ENCODE measurements around the gene MAP3K12. TPM values are rescaled to one million over a fixed set of nuclear protein-coding genes. Genes with fewer than 3 reads are reported as not detected.
A peak's percentile ranks its signal among the peaks of the same experiment; 100 is the strongest.

Gene MAP3K12
- total and polyA plus RNA-seq, 2 of the 8 experiments (the other 6 are each of a cell fraction or from before 2014, with no cell fraction given) = 23.4 to 42.7 TPM

DNA sequence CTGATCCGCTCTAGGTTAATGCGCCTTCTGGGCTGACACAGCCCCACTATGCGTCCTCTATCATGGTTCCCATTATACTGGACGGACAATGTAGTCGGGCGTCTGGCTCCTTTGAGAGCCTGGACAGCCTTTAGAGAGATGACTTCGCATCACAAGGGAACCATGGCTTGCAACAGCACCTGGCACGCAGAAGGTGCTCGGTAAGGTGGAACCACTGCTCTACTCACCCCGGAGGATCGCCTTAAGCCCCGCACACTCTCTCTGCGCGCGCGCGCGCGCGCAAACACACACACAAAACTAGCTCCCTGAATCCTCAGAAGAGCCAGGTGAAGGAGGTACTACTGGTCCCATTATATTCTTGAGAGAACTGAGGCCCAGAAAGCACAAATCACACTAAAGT is 7.1 kb downstream of the MAP3K12 start:
- Histone ChIP-seq H3K18ac (ENCODE audit: extremely low read depth, low read length) (peak overlapping the region; percentile 94; the same call in 1 of the 2 replicates), H2AFZ (ENCODE audit: low read length) (no peak overlapping the region), H2BK12ac (ENCODE audit: low read depth, low read length) (peak overlapping the region; percentile 39; the same call in 1 of the 2 replicates), H2BK20ac (ENCODE audit: low read length) (peak overlapping the region; percentile 89; the same call in 1 of the 2 replicates), H3K9me3 (ENCODE audit: insufficient read depth in 2 of 2, low read depth in 1 of 2, low read length in 1 of 2) (no peaks in the 10 kb centered on the region), H2BK5ac (ENCODE audit: low read depth, low read length) (peak overlapping the region; percentile 91; the same call in 1 of the 2 replicates), H3K14ac (ENCODE audit: insufficient read length) (no peak overlapping the region), H3K23me2 (ENCODE audit: low read depth, low read length) (peaks cover 13% of the 10 kb centered on the region), H3K27me3 (replicated peaks in 1 of 4; ENCODE audit: control insufficient read depth in 3 of 4, extremely low read depth in 1 of 4, insufficient read depth in 3 of 4, low read length in 3 of 4) (no peaks in the 10 kb centered on the region), H4K5ac (ENCODE audit: insufficient read length, low read depth, low read length) (peak overlapping the region; percentile 23), H3K79me2 (ENCODE audit: control insufficient read depth in 1 of 2, insufficient read depth in 2 of 2, low read length in 2 of 2) (peaks cover 0 to 6% of the 10 kb centered on the region in 2 experiments; a peak in 2 of 4 replicates), H4K8ac (ENCODE audit: extremely low read depth, insufficient read depth, low read length) (no peak overlapping the region; the same call in 1 of the 2 replicates), H3K79me1 (ENCODE audit: low read depth, low read length) (peaks cover 2% of the 10 kb centered on the region; the same call in 1 of the 2 replicates), H4K20me1 (replicated peaks in 1 of 2; ENCODE audit: control insufficient read depth in 1 of 2, insufficient read depth in 2 of 2, low read length in 2 of 2) (peaks cover 0 to 10% of the 10 kb centered on the region in 2 experiments), H2BK120ac (replicated peaks; ENCODE audit: low read depth, low read length) (peak overlapping the region; percentile 88), H2AK5ac (ENCODE audit: low read depth, low read length) (peak overlapping the region; percentile 53; the same call in 1 of the 2 replicates), H4K91ac (replicated peaks; ENCODE audit: insufficient read length, low read length) (peak overlapping the region; percentile 34), H3K36me3 (ENCODE audit: control insufficient read depth in 2 of 4, insufficient read depth in 4 of 4, low read length in 3 of 4) (no peaks in the 10 kb centered on the region), H3K9ac (replicated peaks in 1 of 4; ENCODE audit: extremely low read depth in 1 of 4, low read depth in 3 of 4, low read length in 3 of 4) (peak overlapping the region in 2 of 4 experiments; percentile 45 to 73; a peak in 3 of 7 replicates), H3K27ac (ENCODE audit: low read depth, low read length) (peak overlapping the region; percentile 63; the same call in 1 of the 2 replicates), H3K4me3 (ENCODE audit: extremely low read depth in 1 of 4, insufficient read depth in 2 of 4, low read depth in 3 of 4, low read length in 4 of 4) (peak overlapping the region; percentile 27 to 65 (median 44); a peak in 7 of 8 replicates), H3K23ac (ENCODE audit: insufficient read length) (no peak overlapping the region), H2BK15ac (ENCODE audit: low read length) (peak overlapping the region; percentile 90; the same call in 1 of the 2 replicates), H3K4me2 (ENCODE audit: insufficient read depth in 1 of 2, low read depth in 2 of 2, low read length in 2 of 2) (peak overlapping the region; percentile 87 to 96), H3K4me1 (replicated peaks in 1 of 4; ENCODE audit: control insufficient read depth in 3 of 4, insufficient read depth in 4 of 4, low read length in 3 of 4) (peaks cover 7 to 29% (median 9%) of the 10 kb centered on the region in 4 experiments), H3K56ac (replicated peaks; ENCODE audit: insufficient read length, low read depth, low read length) (no peak overlapping the region), H3K4ac (replicated peaks; ENCODE audit: insufficient read length, low read depth, low read length) (peak overlapping the region; percentile 87)
- peak; percentile 23 for TF ChIP-seq KDM4A (IDR thresholded peaks at IDR 0.05; ENCODE audit: low read depth, low read length, severe bottlenecking)
- TF ChIP-seq, protein P1, sequence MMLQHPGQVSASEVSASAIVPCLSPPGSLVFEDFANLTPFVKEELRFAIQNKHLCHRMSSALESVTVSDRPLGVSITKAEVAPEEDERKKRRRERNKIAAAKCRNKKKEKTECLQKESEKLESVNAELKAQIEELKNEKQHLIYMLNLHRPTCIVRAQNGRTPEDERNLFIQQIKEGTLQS (IDR thresholded peaks at IDR 0.05; ENCODE audit: insufficient read depth, low read depth, low read length) = no peak
- TF ChIP-seq NRF1 (IDR thresholded peaks at IDR 0.05; ENCODE audit: low read depth, low read length) = peak; percentile 44
- TF ChIP-seq, protein P2, sequence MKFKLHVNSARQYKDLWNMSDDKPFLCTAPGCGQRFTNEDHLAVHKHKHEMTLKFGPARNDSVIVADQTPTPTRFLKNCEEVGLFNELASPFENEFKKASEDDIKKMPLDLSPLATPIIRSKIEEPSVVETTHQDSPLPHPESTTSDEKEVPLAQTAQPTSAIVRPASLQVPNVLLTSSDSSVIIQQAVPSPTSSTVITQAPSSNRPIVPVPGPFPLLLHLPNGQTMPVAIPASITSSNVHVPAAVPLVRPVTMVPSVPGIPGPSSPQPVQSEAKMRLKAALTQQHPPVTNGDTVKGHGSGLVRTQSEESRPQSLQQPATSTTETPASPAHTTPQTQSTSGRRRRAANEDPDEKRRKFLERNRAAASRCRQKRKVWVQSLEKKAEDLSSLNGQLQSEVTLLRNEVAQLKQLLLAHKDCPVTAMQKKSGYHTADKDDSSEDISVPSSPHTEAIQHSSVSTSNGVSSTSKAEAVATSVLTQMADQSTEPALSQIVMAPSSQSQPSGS (IDR thresholded peaks at IDR 0.05; ENCODE audit: low read length) = 0 out of 2 replicates have a peak, but pooled peaks have one; percentile 38
- no peak for TF ChIP-seq RBBP5 (IDR thresholded peaks at IDR 0.05; ENCODE audit: borderline replicate concordance, low read depth, low read length)
- TF ChIP-seq YY1 (IDR thresholded peaks at IDR 0.05; ENCODE audit: low read depth, low read length) = no peak
- ChIA-PET POLR2A (ENCODE audit: partially characterized antibody) (interaction anchor here (0.6 to 67.0 kb wide), 4 partner anchors 2 to 163 kb away, joined by 3 to 3397 read pairs (median 1700); partner anchors contain the start of genes MAP3K12, NPFF, PCBP2 and PRR13), CTCF (ENCODE audit: partially characterized antibody) (interaction anchor here (0.5 to 6.7 kb wide), 11 partner anchors 9 to 684 kb away, joined by 3 to 51 read pairs (median 4); partner anchors contain the start of genes AAAS, NPFF and TARBP2)
- peak in 1 of 2 experiments; percentile 52 for DNase-seq (ENCODE audit: low read depth in 1 of 2, low spot score in 2 of 2)
- no peak for FAIRE-seq
- WGBS, 2 experiments (ENCODE audit: extremely low coverage in 1 of 2, insufficient coverage in 1 of 2, insufficient read length in 1 of 2, insufficient replicate concordance in 2 of 2, low coverage in 1 of 2, low lambda C conversion rate in 2 of 2, missing lambda C conversion rate in 1 of 2) = 32% methylated on average over 20 of the region's 20 CpGs; no CpG with 5 or more reads in 1 of the 2 experiments
